Effector CD8-positive, alpha-beta T cell (primary cell): Measurements from ENCODE around the gene SFXN3.

Experiments
- DNase-seq: peaks from one replicate; lab custom pipeline; 2025; lab: John Stamatoyannopoulos, UW

Gene SFXN3

DNA sequence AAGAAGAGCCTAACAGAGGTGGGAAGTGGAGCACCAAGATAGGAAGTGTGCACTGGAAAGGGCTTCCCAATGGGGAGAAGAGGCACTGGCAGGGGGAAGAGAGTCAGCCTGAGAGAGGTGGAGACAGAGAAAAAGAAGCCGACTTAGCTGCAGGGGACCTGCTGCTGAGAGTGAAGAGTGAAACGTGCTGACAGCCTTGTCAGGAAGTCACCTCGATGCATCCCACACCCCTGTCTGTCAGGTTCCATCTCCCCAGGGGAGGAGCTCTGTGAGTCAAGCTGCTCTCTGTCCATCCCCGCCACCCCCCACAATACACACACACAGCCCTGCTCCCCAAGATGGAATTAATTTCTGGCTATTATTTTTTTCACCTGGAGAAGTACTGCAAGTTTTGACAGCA, 44.7 kb downstream of the SFXN3 start:
- DNase-seq: no peak

DNA sequence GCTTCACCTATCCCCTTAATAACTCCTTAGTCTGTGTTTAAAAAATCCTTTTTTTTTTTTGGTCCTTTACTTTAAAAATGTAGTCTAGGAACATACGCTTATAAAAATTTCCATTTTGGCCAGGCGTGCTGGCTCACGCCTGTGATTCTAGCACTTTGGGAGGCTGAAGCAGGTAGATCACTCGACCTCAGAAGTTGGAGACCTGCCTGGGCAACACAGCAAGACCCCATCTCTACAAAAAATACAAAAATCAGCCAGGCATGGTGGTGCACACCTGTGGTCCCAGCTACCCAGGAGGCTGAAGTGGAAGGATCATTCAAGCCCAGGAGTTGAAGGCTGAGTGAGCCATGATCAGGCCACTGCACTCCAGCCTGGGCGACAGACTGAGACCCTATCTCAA, 45.6 kb downstream of the SFXN3 start:
- DNase-seq: no peak

DNA sequence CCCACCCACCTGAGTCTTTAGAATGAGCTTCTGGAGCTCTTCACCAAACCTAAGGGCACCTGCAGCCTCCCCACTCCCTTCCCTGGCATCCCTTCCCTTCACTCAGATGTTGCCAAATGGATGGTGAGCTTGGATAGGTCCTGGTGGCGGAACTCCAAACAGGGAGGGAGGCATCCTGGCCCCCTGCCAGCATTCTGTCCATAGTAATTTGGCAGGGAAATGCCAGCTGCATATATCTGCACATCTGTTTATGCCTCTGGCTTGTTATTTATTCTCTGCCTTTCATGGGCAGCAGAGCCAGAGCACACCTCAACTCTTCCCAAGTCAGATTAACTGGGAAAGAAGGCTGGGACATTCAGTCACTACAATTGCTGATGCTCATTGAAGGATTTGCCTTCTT, 48.8 kb downstream of the SFXN3 start:
- DNase-seq: no peak

DNA sequence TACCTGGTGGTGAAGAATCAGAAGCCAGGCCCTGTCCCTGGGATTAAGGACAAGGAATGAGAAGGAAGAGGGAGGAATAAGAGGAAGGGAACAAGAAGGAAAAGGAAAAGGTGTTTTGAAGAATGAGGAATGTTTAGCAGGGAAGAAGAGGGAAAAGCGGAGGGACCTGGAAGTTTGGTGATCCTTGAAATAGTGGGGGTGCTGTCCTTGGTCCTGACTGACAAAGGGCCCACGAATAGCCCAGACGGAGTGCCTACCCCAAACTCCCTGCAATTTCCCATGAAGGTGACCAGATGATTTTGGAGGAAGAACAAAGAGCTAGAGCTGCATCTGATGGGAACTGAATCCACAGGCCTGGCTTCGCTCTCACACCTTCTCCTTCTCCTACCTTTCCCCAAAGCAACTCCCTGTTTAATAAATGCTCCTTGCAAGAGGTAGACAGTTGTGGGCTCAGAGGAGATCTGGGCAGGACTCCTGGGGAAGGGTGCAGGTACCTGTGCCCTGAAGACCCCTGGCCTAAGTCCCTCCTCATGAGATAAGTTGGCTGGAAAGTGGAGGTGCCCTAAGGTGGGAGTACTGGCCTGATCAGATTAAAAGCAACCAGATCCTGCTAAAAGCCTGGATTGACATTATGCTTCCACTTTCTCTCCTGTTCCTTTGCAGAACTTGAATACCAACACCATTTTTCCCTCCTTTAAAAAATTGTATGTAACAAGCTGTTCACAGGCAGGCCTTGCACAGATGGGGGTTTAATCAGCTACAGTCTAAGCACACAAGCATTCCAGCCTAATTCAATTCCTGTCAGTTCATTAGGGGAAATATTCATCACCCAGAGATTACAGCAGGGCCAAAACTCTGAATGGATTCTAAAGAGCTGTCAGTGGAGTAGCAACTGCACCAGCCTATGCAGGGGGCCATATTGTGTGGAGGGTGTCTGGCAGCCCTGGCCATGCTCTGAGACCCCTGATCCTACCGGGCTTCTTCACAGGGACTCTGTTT, 50.2 kb downstream of the SFXN3 start:
- no peak for DNase-seq

DNA sequence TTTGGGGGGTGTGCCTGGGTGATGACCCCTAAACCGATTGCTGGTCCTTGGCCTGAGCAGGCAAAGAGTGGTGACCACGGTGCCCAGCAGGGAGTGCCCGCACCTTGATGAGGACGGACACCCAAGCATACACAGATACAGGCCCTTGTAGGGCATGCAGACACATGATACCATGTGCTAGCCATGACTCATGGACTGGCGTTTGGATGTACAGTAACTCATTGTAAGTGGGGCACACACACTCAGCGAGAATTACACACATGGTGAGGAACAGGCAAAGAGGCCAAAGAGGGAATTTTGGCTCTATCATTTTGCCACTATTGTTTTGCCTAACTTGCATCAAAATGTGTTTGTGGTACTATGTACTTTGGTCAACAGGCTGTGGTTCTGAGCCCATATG, 54.8 kb downstream of the SFXN3 start:
- DNase-seq: no peak

DNA sequence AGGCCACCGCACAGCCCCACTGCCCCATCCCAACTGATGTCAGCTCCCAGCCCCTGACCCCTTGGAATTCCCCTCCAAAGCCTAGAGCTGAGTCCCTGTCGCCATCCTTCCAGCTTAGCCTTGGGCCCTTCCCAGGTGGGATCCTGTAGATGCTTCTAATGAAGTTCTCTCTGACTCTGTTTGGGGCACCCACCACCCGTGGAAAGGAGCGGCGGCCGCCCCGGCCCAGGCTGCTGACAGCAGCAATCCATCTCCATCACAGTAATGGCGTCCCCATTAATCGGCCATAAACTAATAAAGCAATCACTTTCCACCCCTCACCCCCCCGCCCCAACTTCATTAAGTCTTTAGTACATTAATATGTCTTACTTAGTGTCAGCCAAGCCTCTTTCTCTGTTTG, 56.3 kb downstream of the SFXN3 start:
- no peak for DNase-seq

DNA sequence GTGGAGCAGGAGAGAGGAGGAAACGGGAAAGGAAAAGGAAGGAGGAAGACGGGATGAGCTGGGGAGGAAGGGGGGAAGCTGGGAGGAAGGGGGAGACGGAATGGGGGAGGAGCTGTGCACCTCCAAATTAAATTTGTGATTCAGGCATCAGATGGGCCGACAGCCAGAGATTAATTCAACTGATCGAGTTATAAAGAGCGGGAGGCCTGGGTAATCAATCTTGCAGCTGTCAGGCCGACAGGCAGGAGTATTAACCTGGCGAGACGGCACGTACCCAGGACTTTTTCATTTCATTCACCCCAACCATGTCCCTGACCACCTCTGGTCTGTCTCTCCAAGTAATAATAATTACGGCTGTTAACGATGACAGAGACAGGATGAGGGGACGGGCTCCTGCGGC, 56.9 kb downstream of the SFXN3 start:
- no peak for DNase-seq

DNA sequence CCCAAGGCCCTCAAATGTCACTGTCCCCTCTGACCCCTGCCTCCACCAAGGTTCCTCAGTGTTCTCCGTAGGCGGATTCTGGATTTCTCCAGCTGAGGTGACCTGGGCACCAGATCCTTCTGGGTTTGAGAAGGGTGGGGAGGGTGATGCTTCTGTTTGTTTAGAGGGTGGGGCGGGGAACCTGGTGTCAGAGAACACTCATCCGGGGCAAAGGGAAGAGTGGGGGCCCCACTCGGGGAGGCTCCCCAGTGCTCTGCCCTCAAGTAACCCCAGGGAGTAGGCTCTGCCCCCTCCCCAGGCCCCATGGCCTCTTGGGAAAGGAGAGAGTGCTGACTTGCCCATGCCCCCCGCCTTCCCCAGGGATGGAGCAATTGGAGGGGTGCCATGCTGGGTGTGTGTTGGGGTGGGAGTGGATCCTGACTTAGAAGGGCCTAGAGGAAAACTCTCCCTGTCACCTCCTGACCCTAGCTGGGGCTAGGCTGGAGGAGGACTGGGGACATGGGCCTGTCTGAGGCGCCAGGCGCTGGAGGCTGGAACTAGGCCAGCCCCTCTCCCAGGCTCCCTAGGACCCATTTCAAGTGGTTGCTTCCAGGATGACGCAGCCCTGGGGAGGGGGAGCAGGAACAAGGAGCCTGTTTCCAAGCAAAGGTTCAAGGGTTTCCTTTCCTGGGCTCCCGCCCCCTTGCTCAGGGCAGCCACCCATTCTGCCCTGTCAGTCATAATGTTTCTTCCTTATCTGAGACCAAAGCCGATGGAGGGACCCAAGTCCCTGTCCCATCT, 58.7 kb downstream of the SFXN3 start:
- DNase-seq: no peak

DNA sequence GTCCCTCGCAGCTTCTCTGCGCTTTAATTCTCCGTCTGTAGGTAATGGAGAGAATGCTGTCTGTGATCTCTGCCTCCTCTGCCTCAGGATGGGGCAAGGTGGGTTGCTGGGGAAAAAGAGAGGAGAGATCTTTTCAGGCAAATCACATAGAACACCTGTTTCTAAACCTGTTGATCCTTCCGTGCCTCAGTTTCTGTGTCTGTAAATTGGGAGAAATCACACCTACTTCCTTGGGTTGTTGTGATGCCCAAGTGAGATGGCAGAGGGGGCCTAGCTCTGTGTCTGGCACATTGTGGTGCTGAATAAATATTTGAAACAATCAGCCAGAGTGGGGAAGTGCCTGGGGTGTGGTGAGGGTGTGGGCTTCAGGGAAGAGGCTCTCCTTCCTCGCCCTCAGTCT, 59.6 kb downstream of the SFXN3 start:
- no peak for DNase-seq
